ENCODE measurements around the gene CPSF3.

Gene CPSF3

GRCh38 chr2:9419541-9419940 is 3.9 kb upstream of the CPSF3 start:
- DNase-seq = no peak

GRCh38 chr2:9420495-9420894 is 3.0 kb upstream of the CPSF3 start:
- no peak for DNase-seq

- DNase-seq = peak in 13 of 14 donors; percentile 15 to 68 (median 61)
Observed at GRCh38 chr2:9422321-9423099, 944 bp upstream of the CPSF3 start.

- DNase-seq = no peak
Observed at GRCh38 chr2:9423922-9424272, 443 bp downstream of the CPSF3 start.

- no peak for DNase-seq
Observed at GRCh38 chr2:9424447-9425164, 1.2 kb downstream of the CPSF3 start.

GRCh38 chr2:9428965-9429577 is 5.6 kb downstream of the CPSF3 start:
- no peak for DNase-seq

GRCh38 chr2:9430316-9431293 is 7.2 kb downstream of the CPSF3 start:
- no peak for DNase-seq

- DNase-seq = no peak
Observed at GRCh38 chr2:9434489-9434888, 11.0 kb downstream of the CPSF3 start.

- DNase-seq = no peak
Observed at GRCh38 chr2:9439536-9439935, 16.1 kb downstream of the CPSF3 start.

GRCh38 chr2:9440058-9440727 is 16.7 kb downstream of the CPSF3 start:
- no peak for DNase-seq

GRCh38 chr2:9441556-9441955 is 18.1 kb downstream of the CPSF3 start:
- peak in 1 of 14 donors; percentile 2 for DNase-seq

- no peak for DNase-seq
Observed at GRCh38 chr2:9443526-9443925, 20.1 kb downstream of the CPSF3 start.

- no peak for DNase-seq
Observed at GRCh38 chr2:9445089-9445488, 21.6 kb downstream of the CPSF3 start.

GRCh38 chr2:9451231-9451630 is 27.8 kb downstream of the CPSF3 start:
- no peak for DNase-seq

- no peak for DNase-seq
Observed at GRCh38 chr2:9460441-9461017, 37.1 kb downstream of the CPSF3 start.

GRCh38 chr2:9461079-9461478 is 37.6 kb downstream of the CPSF3 start:
- no peak for DNase-seq

GRCh38 chr2:9462313-9462712 is 38.9 kb downstream of the CPSF3 start:
- DNase-seq = no peak

GRCh38 chr2:9462886-9463697 is 39.6 kb downstream of the CPSF3 start:
- DNase-seq = no peak

- no peak for DNase-seq
Observed at GRCh38 chr2:9463698-9464034, 40.2 kb downstream of the CPSF3 start.

GRCh38 chr2:9465170-9465569 is 41.7 kb downstream of the CPSF3 start:
- no peak for DNase-seq
